WTC11 (cell line): ENCODE measurements around the gene TBC1D1. TPM values are rescaled to one million over a fixed set of nuclear protein-coding genes. Genes with fewer than 3 reads are reported as not detected.

Experiments
- ATAC-seq: fragments of 200-7000 bp; cut with Tn5 transposase; 2 replicates; pipeline ENCODE4 v1.10.0; 2021; ENCODE audit warnings: mild to moderate bottlenecking, moderate library complexity
- CTCF ChIA-PET: fragments of 300-600 bp; sonication (Branson Sonifier 250); formaldehyde crosslinking; loops from one replicate; lab custom pipeline; 2021; ENCODE audit warnings: antibody characterized with exemption; lab: Charles Lee
- POLR2A ChIA-PET: fragments of 350-600 bp; sonication (Branson Sonifier 250); formaldehyde crosslinking; loops from one replicate; lab custom pipeline; 2021; ENCODE audit warnings: antibody characterized with exemption; lab: Charles Lee
- DNase-seq: peaks from one replicate; pipeline ENCODE4 v3.0.0; 2021; ENCODE audit warnings: low spot score
- H3K27ac Mint-ChIP-seq: 2 replicates; pipeline ENCODE4 v1.8.0; 2021; ENCODE audit warnings: mixed read lengths
- H3K27me3 Mint-ChIP-seq: 2 replicates; pipeline ENCODE4 v1.8.0; 2021; ENCODE audit warnings: low read depth, mild to moderate bottlenecking, moderate library complexity, mixed read lengths
- H3K36me3 Mint-ChIP-seq: 2 replicates; pipeline ENCODE4 v1.8.0; 2021; ENCODE audit warnings: mixed read lengths
- H3K4me1 Mint-ChIP-seq: 2 replicates; pipeline ENCODE4 v1.8.0; 2022; ENCODE audit warnings: mixed read lengths
- H3K4me3 Mint-ChIP-seq: 2 replicates; pipeline ENCODE4 v1.8.0; 2021; ENCODE audit warnings: mild to moderate bottlenecking, moderate library complexity, mixed read lengths
- H3K9me3 Mint-ChIP-seq: 2 replicates; pipeline ENCODE4 v1.8.0; 2021; ENCODE audit warnings: mixed read lengths
- FOXJ3 ChIP-seq: sonication (generic); formaldehyde crosslinking; IDR thresholded peaks from 2 replicates; pipeline ENCODE4 v1.9.0; 2021; ENCODE audit warnings: missing genetic modification reagents, mild to moderate bottlenecking, borderline replicate concordance
- FOXP1 ChIP-seq: sonication (generic); formaldehyde crosslinking; IDR thresholded peaks from 2 replicates; pipeline ENCODE4 v1.8.0; 2022; ENCODE audit warnings: missing genetic modification reagents, mild to moderate bottlenecking, moderate library complexity, borderline replicate concordance
- GABPB1 ChIP-seq: sonication (generic); formaldehyde crosslinking; IDR thresholded peaks from 2 replicates; pipeline ENCODE4 v1.8.1; 2023; ENCODE audit warnings: mild to moderate bottlenecking, missing genetic modification reagents
- GTF2I ChIP-seq: fragments of 250-450 bp; sonication (Bioruptor Pico); conservative IDR thresholded peaks from 2 replicates; pipeline ENCODE4 v1.4.0; 2021; ENCODE audit warnings: mild to moderate bottlenecking
- NR3C1 ChIP-seq: sonication (generic); formaldehyde crosslinking; conservative IDR thresholded peaks from 2 replicates; pipeline ENCODE4 v1.8.1; 2023; ENCODE audit warnings: low read depth, mild to moderate bottlenecking, missing genetic modification reagents
- OVOL2 ChIP-seq: fragments of 250-450 bp; sonication (Bioruptor Pico); IDR thresholded peaks from 2 replicates; pipeline ENCODE4 v1.9.0; 2021; ENCODE audit warnings: mild to moderate bottlenecking, borderline replicate concordance
- PRRX2 ChIP-seq: fragments of 250-450 bp; sonication (Bioruptor Pico); IDR thresholded peaks from 2 replicates; pipeline ENCODE4 v1.8.0; 2021; ENCODE audit warnings: mild to moderate bottlenecking
- RELA ChIP-seq: sonication (generic); formaldehyde crosslinking; IDR thresholded peaks from 2 replicates; pipeline ENCODE4 v1.8.1; 2022; ENCODE audit warnings: missing genetic modification reagents, mild to moderate bottlenecking, borderline replicate concordance
- SMAD4 ChIP-seq: sonication (generic); formaldehyde crosslinking; IDR thresholded peaks from 2 replicates; pipeline ENCODE4 v1.8.0; 2022; ENCODE audit warnings: mild to moderate bottlenecking, missing genetic modification reagents
- SP1 ChIP-seq: sonication (generic); formaldehyde crosslinking; conservative IDR thresholded peaks from 2 replicates; pipeline ENCODE4 v1.8.1; 2022; ENCODE audit warnings: missing genetic modification reagents
- TEAD1 ChIP-seq: sonication (generic); formaldehyde crosslinking; IDR thresholded peaks from 2 replicates; pipeline ENCODE4 v1.8.0; 2022; ENCODE audit warnings: mild to moderate bottlenecking, missing genetic modification reagents
- ZNF416 ChIP-seq: fragments of 250-450 bp; sonication (Bioruptor Pico); IDR thresholded peaks from 2 replicates; pipeline ENCODE4 v1.9.0; 2021; ENCODE audit warnings: mild to moderate bottlenecking, inconsistent platforms
- total RNA-seq: library from RNA; stranded (reverse); gene quantifications from 3 replicates; pipeline ENCODE4 v1.2.3, GENCODE V29; 2021
- TF ChIP-seq, protein P1 (sequence below): fragments of 250-450 bp; sonication (Bioruptor Pico); IDR thresholded peaks from 2 replicates; pipeline ENCODE4 v2.1.2; 2022; ENCODE audit warnings: mild to moderate bottlenecking, moderate library complexity
- TF ChIP-seq, protein P2 (sequence below): sonication (generic); formaldehyde crosslinking; IDR thresholded peaks from 2 replicates; pipeline ENCODE4 v1.8.1; 2022; ENCODE audit warnings: low read depth, mild to moderate bottlenecking, moderate library complexity, missing genetic modification reagents, borderline replicate concordance
- TF ChIP-seq, protein P3 (sequence below): fragments of 200-600 bp; IDR thresholded peaks from 2 replicates; pipeline ENCODE4 v1.8.0; 2022; ENCODE audit warnings: antibody characterized with exemption
- TF ChIP-seq, protein P4 (sequence below): sonication (generic); formaldehyde crosslinking; IDR thresholded peaks from 2 replicates; pipeline ENCODE4 v1.8.0; 2022; ENCODE audit warnings: mild to moderate bottlenecking, missing genetic modification reagents
- TF ChIP-seq, protein P5 (sequence below): fragments of 250-450 bp; sonication (Bioruptor Pico); IDR thresholded peaks from 2 replicates; pipeline ENCODE4 v1.9.0; 2021; ENCODE audit warnings: mild to moderate bottlenecking
- TF ChIP-seq, protein P6 (sequence below): sonication (generic); formaldehyde crosslinking; IDR thresholded peaks from 2 replicates; pipeline ENCODE4 v1.8.1; 2023; ENCODE audit warnings: mild to moderate bottlenecking, moderate library complexity, missing genetic modification reagents
- TF ChIP-seq, protein P7 (sequence below): sonication (generic); formaldehyde crosslinking; conservative IDR thresholded peaks from 2 replicates; pipeline ENCODE4 v1.8.1; 2023; ENCODE audit warnings: mild to moderate bottlenecking, low read depth, missing genetic modification reagents, moderate library complexity
- TF ChIP-seq, protein P8 (sequence below): sonication (generic); formaldehyde crosslinking; IDR thresholded peaks from 2 replicates; pipeline ENCODE4 v1.8.1; 2023; ENCODE audit warnings: mild to moderate bottlenecking, missing genetic modification reagents

Gene TBC1D1
- total RNA-seq, 1 experiment from 2014 or later = 134 TPM

DNA sequence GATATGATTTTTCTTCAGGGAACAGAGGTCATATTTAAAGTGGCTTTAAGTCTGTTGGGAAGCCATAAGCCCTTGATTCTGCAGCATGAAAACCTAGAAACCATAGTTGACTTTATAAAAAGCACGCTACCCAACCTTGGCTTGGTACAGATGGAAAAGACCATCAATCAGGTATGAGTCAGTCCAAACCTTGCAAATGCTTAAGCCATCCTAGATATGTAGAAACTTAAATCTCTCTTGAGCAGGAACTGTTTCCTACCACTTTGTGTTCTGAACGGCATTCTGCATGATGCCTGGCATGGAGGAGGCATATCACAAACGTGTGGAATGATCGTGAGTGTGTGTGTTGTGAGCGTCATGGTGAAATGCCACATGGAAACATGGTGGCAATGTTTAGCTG, 234.1 kb downstream of the TBC1D1 start (continued):
- TF ChIP-seq, protein P1, sequence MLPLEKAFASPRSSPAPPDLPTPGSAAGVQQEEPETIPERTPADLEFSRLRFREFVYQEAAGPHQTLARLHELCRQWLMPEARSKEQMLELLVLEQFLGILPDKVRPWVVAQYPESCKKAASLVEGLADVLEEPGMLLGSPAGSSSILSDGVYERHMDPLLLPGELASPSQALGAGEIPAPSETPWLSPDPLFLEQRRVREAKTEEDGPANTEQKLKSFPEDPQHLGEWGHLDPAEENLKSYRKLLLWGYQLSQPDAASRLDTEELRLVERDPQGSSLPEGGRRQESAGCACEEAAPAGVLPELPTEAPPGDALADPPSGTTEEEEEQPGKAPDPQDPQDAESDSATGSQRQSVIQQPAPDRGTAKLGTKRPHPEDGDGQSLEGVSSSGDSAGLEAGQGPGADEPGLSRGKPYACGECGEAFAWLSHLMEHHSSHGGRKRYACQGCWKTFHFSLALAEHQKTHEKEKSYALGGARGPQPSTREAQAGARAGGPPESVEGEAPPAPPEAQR = no peak
- no peak for TF ChIP-seq SP1 (CRISPR knock-in tag)
- TF ChIP-seq, protein P2, sequence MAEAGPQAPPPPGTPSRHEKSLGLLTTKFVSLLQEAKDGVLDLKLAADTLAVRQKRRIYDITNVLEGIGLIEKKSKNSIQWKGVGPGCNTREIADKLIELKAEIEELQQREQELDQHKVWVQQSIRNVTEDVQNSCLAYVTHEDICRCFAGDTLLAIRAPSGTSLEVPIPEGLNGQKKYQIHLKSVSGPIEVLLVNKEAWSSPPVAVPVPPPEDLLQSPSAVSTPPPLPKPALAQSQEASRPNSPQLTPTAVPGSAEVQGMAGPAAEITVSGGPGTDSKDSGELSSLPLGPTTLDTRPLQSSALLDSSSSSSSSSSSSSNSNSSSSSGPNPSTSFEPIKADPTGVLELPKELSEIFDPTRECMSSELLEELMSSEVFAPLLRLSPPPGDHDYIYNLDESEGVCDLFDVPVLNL (CRISPR knock-in tag) = no peak
- no peak for TF ChIP-seq RELA

DNA sequence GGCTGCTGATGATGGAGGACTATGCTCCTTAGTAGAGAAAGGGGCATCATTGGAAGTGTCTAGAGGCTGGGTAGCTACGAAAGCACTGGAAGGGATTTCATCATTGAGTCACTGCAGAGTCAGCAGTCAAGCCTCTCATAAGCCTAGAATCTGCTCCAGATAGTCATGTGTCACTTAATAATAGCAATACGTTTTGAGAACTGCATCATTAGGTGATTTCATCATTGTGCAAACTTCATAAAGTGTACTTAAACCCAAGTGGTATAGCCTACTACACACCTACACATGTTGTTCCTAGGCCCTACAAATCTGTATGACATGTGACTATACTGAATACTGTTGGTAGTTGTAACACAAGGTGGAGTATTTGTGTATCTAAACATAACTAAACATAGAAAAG, 234.9 kb downstream of the TBC1D1 start:
- CTCF ChIA-PET = no interaction called here
- Mint-ChIP-seq H3K4me3 (no peak overlapping the region), H3K27me3 (peaks cover 44% of the 10 kb centered on the region), H3K4me1 (peaks cover 48% of the 10 kb centered on the region), H3K36me3 (peaks cover 26% of the 10 kb centered on the region), H3K9me3 (no peaks in the 10 kb centered on the region), H3K27ac (no peak overlapping the region)
- POLR2A ChIA-PET = no interaction called here
- no peak for DNase-seq
- ATAC-seq = no peak
- no peak for TF ChIP-seq NR3C1 (CRISPR knock-in tag)

DNA sequence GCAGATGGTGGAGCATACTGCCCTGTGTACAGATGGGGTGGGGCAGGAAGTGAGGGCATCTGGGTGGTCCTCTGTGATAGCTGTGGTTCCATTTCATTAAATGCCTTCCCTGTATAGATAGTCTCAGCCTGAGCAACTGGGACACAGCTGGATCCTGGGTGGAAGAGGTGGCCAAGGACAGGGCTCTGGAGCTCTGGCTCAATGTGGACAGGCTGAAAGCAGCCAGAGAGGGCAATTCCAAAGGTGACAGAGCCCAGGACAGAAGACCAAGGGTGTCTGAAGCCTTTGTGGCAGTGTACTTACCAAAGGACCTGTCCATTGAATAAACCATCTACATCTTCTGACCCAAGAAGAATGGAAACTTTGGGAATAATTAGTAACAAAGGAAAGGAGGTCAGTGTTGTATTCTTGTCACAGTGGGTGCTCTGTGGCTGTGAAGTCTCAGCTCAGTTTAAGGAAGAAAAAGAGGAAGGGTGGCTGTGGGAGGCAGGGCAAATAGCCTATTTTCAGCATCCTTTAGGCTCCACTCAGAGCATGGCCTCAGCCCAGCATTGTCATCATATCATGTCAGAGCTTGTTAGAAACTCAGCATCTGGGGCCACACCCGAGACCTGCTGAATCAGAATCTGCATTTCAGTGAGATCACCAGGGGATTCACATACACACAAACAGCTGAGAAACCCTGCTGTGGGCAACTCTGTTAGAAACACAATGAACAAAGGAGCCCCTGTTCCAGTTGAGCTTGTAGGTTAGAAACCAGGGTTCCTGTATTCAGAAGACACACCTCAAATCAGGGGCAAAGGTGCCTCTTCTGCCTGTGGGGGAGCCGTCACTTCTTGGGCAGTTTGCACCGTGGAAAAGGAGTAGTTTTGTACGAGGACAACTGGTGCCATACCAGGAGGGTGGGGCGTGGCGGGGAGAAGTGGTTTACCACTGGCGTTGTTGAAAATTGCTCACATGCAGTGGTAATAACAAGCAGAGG, 237.9 kb downstream of the TBC1D1 start:
- Mint-ChIP-seq H3K36me3 (peaks cover 36% of the 10 kb centered on the region), H3K27ac (no peak overlapping the region), H3K9me3 (no peaks in the 10 kb centered on the region), H3K4me3 (0 out of 2 replicates have a peak overlapping the region, but pooled peaks have one; percentile 11), H3K4me1 (peaks cover 55% of the 10 kb centered on the region), H3K27me3 (peaks cover 46% of the 10 kb centered on the region)
- CTCF ChIA-PET = interaction anchor here (0.5 to 1.6 kb wide), 7 partner anchors 13 to 675 kb away, joined by 3 to 9 read pairs (median 4); no protein-coding TSS in a partner anchor
- DNase-seq (peak; percentile 34), ATAC-seq (peak; percentile 58)
- POLR2A ChIA-PET = no interaction called here
- TF ChIP-seq SP1 (CRISPR knock-in tag) (peak; percentile 44; the same call in 1 of the 2 replicates), FOXP1 (CRISPR knock-in tag) (no peak), ZNF416 (no peak), GTF2I (no peak), OVOL2 (CRISPR knock-in tag) (no peak), PRRX2 (CRISPR knock-in tag) (no peak), GABPB1 (no peak), TEAD1 (peak; percentile 78; the same call in 1 of the 2 replicates), FOXJ3 (no peak), SMAD4 (CRISPR knock-in tag) (no peak)
- TF ChIP-seq, protein P3, sequence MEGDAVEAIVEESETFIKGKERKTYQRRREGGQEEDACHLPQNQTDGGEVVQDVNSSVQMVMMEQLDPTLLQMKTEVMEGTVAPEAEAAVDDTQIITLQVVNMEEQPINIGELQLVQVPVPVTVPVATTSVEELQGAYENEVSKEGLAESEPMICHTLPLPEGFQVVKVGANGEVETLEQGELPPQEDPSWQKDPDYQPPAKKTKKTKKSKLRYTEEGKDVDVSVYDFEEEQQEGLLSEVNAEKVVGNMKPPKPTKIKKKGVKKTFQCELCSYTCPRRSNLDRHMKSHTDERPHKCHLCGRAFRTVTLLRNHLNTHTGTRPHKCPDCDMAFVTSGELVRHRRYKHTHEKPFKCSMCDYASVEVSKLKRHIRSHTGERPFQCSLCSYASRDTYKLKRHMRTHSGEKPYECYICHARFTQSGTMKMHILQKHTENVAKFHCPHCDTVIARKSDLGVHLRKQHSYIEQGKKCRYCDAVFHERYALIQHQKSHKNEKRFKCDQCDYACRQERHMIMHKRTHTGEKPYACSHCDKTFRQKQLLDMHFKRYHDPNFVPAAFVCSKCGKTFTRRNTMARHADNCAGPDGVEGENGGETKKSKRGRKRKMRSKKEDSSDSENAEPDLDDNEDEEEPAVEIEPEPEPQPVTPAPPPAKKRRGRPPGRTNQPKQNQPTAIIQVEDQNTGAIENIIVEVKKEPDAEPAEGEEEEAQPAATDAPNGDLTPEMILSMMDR = no peak
- TF ChIP-seq, protein P4, sequence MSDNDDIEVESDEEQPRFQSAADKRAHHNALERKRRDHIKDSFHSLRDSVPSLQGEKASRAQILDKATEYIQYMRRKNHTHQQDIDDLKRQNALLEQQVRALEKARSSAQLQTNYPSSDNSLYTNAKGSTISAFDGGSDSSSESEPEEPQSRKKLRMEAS (CRISPR knock-in tag) = no peak
- TF ChIP-seq, protein P5, sequence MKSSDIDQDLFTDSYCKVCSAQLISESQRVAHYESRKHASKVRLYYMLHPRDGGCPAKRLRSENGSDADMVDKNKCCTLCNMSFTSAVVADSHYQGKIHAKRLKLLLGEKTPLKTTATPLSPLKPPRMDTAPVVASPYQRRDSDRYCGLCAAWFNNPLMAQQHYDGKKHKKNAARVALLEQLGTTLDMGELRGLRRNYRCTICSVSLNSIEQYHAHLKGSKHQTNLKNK (CRISPR knock-in tag) = no peak
- TF ChIP-seq, protein P6, sequence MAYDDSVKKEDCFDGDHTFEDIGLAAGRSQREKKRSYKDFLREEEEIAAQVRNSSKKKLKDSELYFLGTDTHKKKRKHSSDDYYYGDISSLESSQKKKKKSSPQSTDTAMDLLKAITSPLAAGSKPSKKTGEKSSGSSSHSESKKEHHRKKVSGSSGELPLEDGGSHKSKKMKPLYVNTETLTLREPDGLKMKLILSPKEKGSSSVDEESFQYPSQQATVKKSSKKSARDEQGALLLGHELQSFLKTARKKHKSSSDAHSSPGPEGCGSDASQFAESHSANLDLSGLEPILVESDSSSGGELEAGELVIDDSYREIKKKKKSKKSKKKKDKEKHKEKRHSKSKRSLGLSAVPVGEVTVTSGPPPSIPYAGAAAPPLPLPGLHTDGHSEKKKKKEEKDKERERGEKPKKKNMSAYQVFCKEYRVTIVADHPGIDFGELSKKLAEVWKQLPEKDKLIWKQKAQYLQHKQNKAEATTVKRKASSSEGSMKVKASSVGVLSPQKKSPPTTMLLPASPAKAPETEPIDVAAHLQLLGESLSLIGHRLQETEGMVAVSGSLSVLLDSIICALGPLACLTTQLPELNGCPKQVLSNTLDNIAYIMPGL (CRISPR knock-in tag) = no peak
- TF ChIP-seq, protein P7, sequence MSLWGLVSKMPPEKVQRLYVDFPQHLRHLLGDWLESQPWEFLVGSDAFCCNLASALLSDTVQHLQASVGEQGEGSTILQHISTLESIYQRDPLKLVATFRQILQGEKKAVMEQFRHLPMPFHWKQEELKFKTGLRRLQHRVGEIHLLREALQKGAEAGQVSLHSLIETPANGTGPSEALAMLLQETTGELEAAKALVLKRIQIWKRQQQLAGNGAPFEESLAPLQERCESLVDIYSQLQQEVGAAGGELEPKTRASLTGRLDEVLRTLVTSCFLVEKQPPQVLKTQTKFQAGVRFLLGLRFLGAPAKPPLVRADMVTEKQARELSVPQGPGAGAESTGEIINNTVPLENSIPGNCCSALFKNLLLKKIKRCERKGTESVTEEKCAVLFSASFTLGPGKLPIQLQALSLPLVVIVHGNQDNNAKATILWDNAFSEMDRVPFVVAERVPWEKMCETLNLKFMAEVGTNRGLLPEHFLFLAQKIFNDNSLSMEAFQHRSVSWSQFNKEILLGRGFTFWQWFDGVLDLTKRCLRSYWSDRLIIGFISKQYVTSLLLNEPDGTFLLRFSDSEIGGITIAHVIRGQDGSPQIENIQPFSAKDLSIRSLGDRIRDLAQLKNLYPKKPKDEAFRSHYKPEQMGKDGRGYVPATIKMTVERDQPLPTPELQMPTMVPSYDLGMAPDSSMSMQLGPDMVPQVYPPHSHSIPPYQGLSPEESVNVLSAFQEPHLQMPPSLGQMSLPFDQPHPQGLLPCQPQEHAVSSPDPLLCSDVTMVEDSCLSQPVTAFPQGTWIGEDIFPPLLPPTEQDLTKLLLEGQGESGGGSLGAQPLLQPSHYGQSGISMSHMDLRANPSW = no peak
- TF ChIP-seq, protein P8, sequence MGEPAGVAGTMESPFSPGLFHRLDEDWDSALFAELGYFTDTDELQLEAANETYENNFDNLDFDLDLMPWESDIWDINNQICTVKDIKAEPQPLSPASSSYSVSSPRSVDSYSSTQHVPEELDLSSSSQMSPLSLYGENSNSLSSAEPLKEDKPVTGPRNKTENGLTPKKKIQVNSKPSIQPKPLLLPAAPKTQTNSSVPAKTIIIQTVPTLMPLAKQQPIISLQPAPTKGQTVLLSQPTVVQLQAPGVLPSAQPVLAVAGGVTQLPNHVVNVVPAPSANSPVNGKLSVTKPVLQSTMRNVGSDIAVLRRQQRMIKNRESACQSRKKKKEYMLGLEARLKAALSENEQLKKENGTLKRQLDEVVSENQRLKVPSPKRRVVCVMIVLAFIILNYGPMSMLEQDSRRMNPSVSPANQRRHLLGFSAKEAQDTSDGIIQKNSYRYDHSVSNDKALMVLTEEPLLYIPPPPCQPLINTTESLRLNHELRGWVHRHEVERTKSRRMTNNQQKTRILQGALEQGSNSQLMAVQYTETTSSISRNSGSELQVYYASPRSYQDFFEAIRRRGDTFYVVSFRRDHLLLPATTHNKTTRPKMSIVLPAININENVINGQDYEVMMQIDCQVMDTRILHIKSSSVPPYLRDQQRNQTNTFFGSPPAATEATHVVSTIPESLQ (CRISPR knock-in tag) = no peak
